WTC11 (cell line): ENCODE measurements around the gene LCN1.

Experiments used
- CTCF ChIP-seq: fragments of 200-600 bp; IDR thresholded peaks from 2 replicates; pipeline ENCODE4 v1.8.0; 2022; ENCODE audit warnings: antibody characterized with exemption
- IRF1 ChIP-seq: sonication (generic); formaldehyde crosslinking; IDR thresholded peaks from 2 replicates; pipeline ENCODE4 v1.8.0; 2023; ENCODE audit warnings: missing genetic modification reagents
- NFYB ChIP-seq: sonication (generic); formaldehyde crosslinking; conservative IDR thresholded peaks from 2 replicates; pipeline ENCODE4 v1.8.0; 2022; ENCODE audit warnings: low read depth, missing genetic modification reagents
- TF ChIP-seq, protein P1 (sequence below): sonication (generic); formaldehyde crosslinking; IDR thresholded peaks from 2 replicates; pipeline ENCODE4 v1.8.1; 2023; ENCODE audit warnings: mild to moderate bottlenecking, moderate library complexity, missing genetic modification reagents

DNA sequence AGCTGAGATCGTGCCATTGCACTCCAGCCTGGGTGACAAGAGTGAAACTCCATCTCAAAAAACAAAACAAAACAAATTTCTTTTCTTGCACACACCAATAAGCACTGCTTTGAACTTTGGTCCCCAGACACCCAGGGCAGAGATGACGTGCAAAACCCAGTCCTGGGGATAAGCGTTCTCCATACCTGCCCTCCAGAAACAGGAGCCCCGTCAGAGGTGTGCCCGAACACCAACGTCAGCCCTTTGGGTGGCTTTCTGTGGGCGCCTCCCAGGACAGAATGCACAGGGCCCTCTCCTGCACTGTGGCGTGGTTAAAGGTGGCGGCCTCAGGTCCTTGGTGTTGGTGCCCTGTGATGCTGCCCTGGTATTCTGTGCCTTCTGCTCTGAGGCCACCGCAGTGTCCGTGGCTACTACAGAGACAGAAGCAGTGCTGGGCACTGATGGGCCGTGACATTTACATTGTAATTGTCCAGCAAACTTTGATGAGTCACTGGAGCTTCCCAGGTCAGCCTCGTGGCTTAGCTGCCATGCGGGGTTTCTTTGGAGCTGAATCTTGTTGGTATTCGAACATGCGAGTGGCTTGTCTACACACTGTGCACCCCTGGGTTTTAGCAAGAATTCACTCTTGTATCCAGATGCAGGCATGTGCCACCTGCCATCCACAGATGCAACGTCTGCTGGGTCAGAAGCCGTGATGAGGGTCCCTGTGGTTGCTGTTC lies 31.9 kb upstream of the LCN1 start:
- TF ChIP-seq CTCF (no peak), NFYB (CRISPR knock-in tag) (no peak), IRF1 (CRISPR knock-in tag) (no peak)
- TF ChIP-seq, protein P1, sequence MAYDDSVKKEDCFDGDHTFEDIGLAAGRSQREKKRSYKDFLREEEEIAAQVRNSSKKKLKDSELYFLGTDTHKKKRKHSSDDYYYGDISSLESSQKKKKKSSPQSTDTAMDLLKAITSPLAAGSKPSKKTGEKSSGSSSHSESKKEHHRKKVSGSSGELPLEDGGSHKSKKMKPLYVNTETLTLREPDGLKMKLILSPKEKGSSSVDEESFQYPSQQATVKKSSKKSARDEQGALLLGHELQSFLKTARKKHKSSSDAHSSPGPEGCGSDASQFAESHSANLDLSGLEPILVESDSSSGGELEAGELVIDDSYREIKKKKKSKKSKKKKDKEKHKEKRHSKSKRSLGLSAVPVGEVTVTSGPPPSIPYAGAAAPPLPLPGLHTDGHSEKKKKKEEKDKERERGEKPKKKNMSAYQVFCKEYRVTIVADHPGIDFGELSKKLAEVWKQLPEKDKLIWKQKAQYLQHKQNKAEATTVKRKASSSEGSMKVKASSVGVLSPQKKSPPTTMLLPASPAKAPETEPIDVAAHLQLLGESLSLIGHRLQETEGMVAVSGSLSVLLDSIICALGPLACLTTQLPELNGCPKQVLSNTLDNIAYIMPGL (CRISPR knock-in tag) = no peak
